H1 (cell line): ENCODE results near the gene HTR5A. TPM values are rescaled to one million over a fixed set of nuclear protein-coding genes. Genes with fewer than 3 reads are reported as not detected.

Source experiments
- ASH2L ChIP-seq: fragments of 200-600, 300-600 bp; sonication (generic); IDR thresholded peaks from one replicate; pipeline ENCODE4 v1.7.1; 2017; ENCODE audit warnings: low read length
- CHD1 ChIP-seq: IDR thresholded peaks from 2 replicates; pipeline ENCODE4 v1.6.1; 2012; ENCODE audit warnings: low read depth, low read length, improper control_type of control experiment
- E2F6 ChIP-seq: IDR thresholded peaks from 2 replicates; pipeline ENCODE4 v1.6.1; 2012; ENCODE audit warnings: inconsistent platforms
- EP300 ChIP-seq, 2 experiments: IDR thresholded peaks; 1 replicate in 1 of 2; 2 replicates in 1 of 2; pipeline ENCODE4 v1.6.1; 2011 to 2012; ENCODE audit warnings: low read depth in 2 of 2, low read length in 2 of 2, mild to moderate bottlenecking in 2 of 2, borderline replicate concordance in 1 of 2, inconsistent platforms in 1 of 2, moderate library complexity in 1 of 2
- FOSL1 ChIP-seq: IDR thresholded peaks from 2 replicates; pipeline ENCODE4 v1.6.1; 2011; ENCODE audit warnings: mild to moderate bottlenecking, low read depth, low read length, moderate library complexity; ENCODE audit not compliant: insufficient read depth
- SIRT6 ChIP-seq: IDR thresholded peaks from one replicate; pipeline ENCODE4 v1.7.1; 2012; ENCODE audit warnings: low read length, inconsistent platforms
- SIX5 ChIP-seq: IDR thresholded peaks from 2 replicates; pipeline ENCODE4 v1.6.1; 2011; ENCODE audit warnings: mild to moderate bottlenecking, low read depth, low read length
- polyA plus RNA-seq, 7 experiments: library from polyadenylated mRNA; depleted of rRNA in 3 of 7; stranded (reverse) in 5 of 7; unstranded in 2 of 7; fragments of >200 nt in 5 of 7; fragments of 200-250 nt in 2 of 7; gene quantifications; 1 replicate in 5 of 7; 2 replicates in 1 of 7; 4 replicates in 1 of 7; pipeline versions ENCODE4 v1.2.1 to v1.2.3, GENCODE V29; 2011 to 2013; ENCODE audit warnings: missing spikeins in 2 of 7, mixed read lengths in 2 of 7
- total RNA-seq: library from RNA; stranded (reverse); fragmentation: NEBNext Ultra II Directional; extraction: Animal tissue kit (Norgen Biotek cat#: 25700); gene quantifications from 2 replicates; pipeline ENCODE4 v1.2.1, GENCODE V29; 2021

The HTR5A gene
- total and polyA plus RNA-seq, 2 of the 8 experiments (the other 6 are each of a cell fraction or from before 2014, with no cell fraction given) = 0.02 TPM; not detected in 1

- no peak for TF ChIP-seq FOSL1
- no peak for TF ChIP-seq E2F6
- no peak for TF ChIP-seq CHD1
- TF ChIP-seq EP300 (IDR thresholded peaks at IDR 0.05; ENCODE audit: borderline replicate concordance in 1 of 2, low read depth in 2 of 2, low read length in 2 of 2) = no peak
- no peak for TF ChIP-seq ASH2L
- no peak for TF ChIP-seq SIX5
- no peak for TF ChIP-seq SIRT6
These were observed 59.1 kb downstream of the HTR5A start (continued) for GRCh38 chr7:155129186-155129585.
